Measurements from ENCODE around the gene MYBBP1A. TPM values are rescaled to one million over a fixed set of nuclear protein-coding genes. Genes with fewer than 3 reads are reported as not detected.
A peak's percentile ranks its signal among the peaks of the same experiment; 100 is the strongest.
"Not testable (repeated sequence)": the region's sequence is repeated elsewhere in the genome, so short reads cannot be mapped to it uniquely, and the experiment has no call there.

MYBBP1A gene
- total RNA-seq, 6 experiments from 2014 or later: 16.3 to 32.0 (median 23.7) TPM

DNA sequence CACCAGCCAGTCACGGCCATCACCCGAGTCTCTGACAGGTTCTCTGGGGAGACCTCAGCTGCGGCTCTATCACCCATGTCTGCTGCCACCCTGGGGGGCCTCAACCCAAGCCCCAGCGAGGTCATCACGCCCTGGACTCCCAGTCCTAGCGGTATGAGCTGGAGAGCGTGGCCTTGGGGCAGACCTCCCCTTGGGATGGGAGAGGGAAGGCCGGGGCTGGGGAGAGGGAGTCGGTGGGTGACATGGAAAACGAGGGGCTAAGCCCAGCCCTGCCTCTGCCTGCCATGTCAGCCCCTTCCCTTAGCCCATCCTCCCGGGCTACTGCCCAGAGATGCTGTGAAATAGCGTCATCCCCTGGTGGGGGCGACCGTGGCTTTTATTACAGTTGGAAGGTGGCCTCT, 37.8 kb upstream of the MYBBP1A start:
- H3K36me3 ChIP-seq: no peaks in the 10 kb centered on the region
- H3K4me3 ChIP-seq: no peak overlapping the region
- no peaks in the 10 kb centered on the region for H3K4me1 ChIP-seq
- no peak for DNase-seq
- WGBS (ENCODE audit: insufficient coverage, low coverage, low lambda C conversion rate, missing lambda C conversion rate): 70% methylated on average over 2 of the region's 14 CpGs
- no peak for ATAC-seq
- no peak for TF ChIP-seq POLR2A (IDR thresholded peaks at IDR 0.05)
- TF ChIP-seq, protein P1, sequence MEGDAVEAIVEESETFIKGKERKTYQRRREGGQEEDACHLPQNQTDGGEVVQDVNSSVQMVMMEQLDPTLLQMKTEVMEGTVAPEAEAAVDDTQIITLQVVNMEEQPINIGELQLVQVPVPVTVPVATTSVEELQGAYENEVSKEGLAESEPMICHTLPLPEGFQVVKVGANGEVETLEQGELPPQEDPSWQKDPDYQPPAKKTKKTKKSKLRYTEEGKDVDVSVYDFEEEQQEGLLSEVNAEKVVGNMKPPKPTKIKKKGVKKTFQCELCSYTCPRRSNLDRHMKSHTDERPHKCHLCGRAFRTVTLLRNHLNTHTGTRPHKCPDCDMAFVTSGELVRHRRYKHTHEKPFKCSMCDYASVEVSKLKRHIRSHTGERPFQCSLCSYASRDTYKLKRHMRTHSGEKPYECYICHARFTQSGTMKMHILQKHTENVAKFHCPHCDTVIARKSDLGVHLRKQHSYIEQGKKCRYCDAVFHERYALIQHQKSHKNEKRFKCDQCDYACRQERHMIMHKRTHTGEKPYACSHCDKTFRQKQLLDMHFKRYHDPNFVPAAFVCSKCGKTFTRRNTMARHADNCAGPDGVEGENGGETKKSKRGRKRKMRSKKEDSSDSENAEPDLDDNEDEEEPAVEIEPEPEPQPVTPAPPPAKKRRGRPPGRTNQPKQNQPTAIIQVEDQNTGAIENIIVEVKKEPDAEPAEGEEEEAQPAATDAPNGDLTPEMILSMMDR (IDR thresholded peaks at IDR 0.05): no peak
- intact Hi-C loops (cut with DNase I): no loop called here
- no peaks in the 10 kb centered on the region for H3K9me3 ChIP-seq
- H3K27ac ChIP-seq: no peak overlapping the region
- no peaks in the 10 kb centered on the region for H3K27me3 ChIP-seq

DNA sequence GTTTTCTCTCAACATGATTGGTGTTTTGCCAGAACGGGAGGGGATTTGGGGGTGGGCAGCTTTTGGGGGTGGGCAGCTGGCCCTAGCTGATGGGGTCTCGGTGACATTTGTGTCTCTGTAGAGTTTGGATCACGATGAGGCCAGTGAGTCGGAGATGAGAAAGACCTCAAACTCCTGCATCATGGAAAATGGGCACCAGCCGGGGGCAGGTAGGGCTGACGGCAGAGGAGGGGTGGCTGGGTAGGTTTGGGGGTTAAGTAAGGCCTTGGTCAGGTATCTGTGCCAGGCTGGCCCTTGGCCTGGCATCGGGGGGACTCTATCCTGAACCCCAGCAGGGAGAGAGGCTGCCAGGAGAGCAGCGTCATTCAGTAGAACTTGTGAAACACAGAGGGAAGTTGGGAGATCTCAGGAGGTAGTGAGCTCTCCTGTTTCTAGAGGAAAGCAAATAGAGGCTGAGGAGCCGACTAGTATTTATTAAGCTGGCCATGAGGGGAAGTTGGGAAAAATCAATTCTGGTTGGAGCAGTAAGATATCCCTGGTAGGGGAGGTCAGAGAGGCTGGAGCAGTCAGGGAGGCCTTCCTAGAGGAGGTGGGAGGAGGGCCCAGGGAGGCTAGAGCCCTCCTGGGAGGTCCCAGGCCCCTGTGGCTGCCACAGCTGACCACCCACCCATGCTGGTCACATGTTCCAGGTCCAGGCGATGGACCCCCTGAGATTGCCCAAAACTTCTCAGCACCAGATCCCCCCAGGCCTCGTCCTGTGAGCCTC, 37.2 kb upstream of the MYBBP1A start:
- DNase-seq (no peak), ATAC-seq (no peak)
- H3K27me3 ChIP-seq: no peaks in the 10 kb centered on the region
- H3K27ac ChIP-seq: no peak overlapping the region
- TF ChIP-seq POLR2A (IDR thresholded peaks at IDR 0.05): no peak
- TF ChIP-seq, protein P1 (IDR thresholded peaks at IDR 0.05): no peak
- no peaks in the 10 kb centered on the region for H3K9me3 ChIP-seq
- H3K36me3 ChIP-seq: no peaks in the 10 kb centered on the region
- H3K4me3 ChIP-seq: no peak overlapping the region
- intact Hi-C loops (cut with DNase I): no loop called here
- H3K4me1 ChIP-seq: no peaks in the 10 kb centered on the region
- 61% methylated on average over 3 of the region's 11 CpGs for WGBS (ENCODE audit: insufficient coverage, low coverage, low lambda C conversion rate, missing lambda C conversion rate)

DNA sequence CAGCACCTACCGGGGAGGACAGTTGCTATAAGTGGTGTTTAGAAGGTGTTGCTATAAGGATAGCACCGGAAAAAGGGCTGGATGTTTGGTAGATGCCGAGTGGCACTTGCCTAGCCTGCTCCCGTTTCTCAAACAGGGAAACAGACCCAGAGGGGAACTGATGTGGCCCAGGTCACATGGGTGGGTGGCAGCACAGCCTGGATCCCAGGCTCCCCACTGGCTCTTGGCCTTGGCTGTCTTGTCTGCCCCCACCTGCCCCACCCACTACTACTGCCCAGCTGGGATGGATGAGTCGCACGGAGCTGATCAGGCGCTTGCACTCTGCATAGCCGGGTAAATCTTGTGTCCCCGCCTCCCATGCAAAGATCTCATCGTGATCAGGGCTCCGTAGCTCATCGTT, 36.3 kb upstream of the MYBBP1A start:
- WGBS (ENCODE audit: insufficient coverage, low coverage, low lambda C conversion rate, missing lambda C conversion rate): 33% methylated on average over 3 of the region's 12 CpGs
- H3K4me3 ChIP-seq: no peak overlapping the region
- no peak overlapping the region for H3K27ac ChIP-seq
- ATAC-seq: peak in 2 of 4 donors; percentile 13 to 16
- TF ChIP-seq, protein P1 (IDR thresholded peaks at IDR 0.05): no peak
- TF ChIP-seq POLR2A (IDR thresholded peaks at IDR 0.05): no peak
- no peaks in the 10 kb centered on the region for H3K36me3 ChIP-seq
- H3K9me3 ChIP-seq: no peaks in the 10 kb centered on the region
- DNase-seq: no peak
- H3K27me3 ChIP-seq: no peaks in the 10 kb centered on the region
- intact Hi-C loops (cut with DNase I): no loop called here
- no peaks in the 10 kb centered on the region for H3K4me1 ChIP-seq

DNA sequence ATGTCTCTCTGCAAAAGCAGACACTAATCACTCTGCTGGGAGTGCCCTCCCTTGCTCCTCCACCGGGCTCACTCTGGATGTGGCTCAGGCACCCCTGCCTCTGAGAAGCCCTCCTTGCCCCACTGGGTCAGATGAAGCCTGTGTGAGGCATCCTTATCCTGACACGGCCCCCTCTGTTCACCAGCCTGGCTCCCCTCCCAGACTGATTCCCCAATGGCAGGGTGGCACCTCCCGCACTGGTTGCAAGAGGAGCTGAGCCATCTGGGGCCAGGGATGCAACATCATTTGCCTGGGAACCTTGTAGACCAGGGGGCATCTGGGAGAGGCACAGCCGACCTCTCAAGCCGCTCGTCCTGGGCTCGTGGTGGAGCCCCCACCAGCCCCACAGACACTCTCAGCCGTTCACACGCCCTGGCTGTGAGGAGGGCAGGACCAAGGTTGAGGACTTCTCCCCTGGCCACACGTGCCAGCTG, 35.8 kb upstream of the MYBBP1A start:
- intact Hi-C loops (cut with DNase I): no loop called here

DNA sequence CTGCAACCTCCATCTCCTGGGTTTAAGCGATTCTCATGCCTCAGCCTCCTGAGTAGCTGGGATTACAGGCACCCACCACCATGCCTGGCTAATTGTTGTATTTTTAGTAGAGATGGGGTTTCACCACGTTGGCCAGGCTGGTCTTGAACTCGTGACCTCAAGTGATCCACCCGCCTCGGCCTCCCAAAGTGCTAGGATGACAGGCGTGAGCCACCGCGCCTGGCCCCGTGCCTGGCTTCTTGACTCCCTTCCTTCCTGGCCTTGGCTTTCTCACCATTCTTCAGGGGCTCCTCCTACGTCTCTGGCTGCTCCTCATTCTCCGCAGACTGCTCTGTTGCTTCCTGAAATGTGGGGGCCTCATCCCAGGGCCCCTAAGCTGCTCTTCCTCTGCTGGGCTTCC, 34.9 kb upstream of the MYBBP1A start:
- H3K4me3 ChIP-seq; H3K4me1 ChIP-seq; H3K27ac ChIP-seq; ATAC-seq; H3K27me3 ChIP-seq; intact Hi-C loops (cut with DNase I); H3K9me3 ChIP-seq; H3K36me3 ChIP-seq; DNase-seq: not testable (repeated sequence)
- WGBS (ENCODE audit: insufficient coverage, low coverage, low lambda C conversion rate, missing lambda C conversion rate): 71% methylated on average over 10 of the region's 11 CpGs

More for the DNA sequence above, 35.8 kb upstream of the MYBBP1A start:
- DNase-seq (no peak), ATAC-seq (no peak)
- 29% methylated on average over 1 of the region's 10 CpGs for WGBS (ENCODE audit: insufficient coverage, low coverage, low lambda C conversion rate, missing lambda C conversion rate)
- Histone ChIP-seq H3K9me3 (no peaks in the 10 kb centered on the region), H3K27ac (no peak overlapping the region), H3K4me1 (no peaks in the 10 kb centered on the region), H3K4me3 (no peak overlapping the region), H3K27me3 (no peaks in the 10 kb centered on the region), H3K36me3 (no peaks in the 10 kb centered on the region)
- TF ChIP-seq, protein P1 (IDR thresholded peaks at IDR 0.05): no peak
- TF ChIP-seq POLR2A (IDR thresholded peaks at IDR 0.05): no peak
